ENCODE data around the gene ACAA2.

DNA sequence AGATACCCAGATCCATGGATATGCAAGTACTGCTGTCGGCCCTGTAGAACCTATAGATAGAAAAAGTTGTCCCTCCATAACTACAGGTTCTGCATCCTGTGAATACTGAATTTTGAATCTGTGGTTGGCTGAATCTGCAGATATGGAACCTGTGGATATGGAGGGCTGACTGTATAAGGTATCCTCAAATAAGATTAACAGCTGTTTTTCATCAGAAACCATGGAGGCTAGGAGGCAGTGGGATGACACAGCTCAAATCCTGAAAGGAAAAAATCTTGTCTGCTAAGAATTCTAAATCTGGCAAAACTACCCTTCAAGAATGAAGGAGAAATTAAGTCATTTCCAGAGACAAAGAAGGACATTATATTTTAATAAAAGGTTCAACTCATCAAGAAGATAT, 14.7 kb upstream of the ACAA2 start:
- TF ChIP-seq EZH2 (IDR thresholded peaks at IDR 0.05; ENCODE audit: borderline replicate concordance) (no peak), CTCF (IDR thresholded peaks at IDR 0.05; ENCODE audit: poor library complexity) (no peak), EZH2phosphoT487 (IDR thresholded peaks at IDR 0.05; ENCODE audit: low read depth, severe bottlenecking, unreplicated experiment) (no peak)
